AG04449 (cell line): ENCODE data around the gene KCNQ1.

ENCODE experiments used
- CTCF ChIA-PET: fragments of 350-600 bp; formaldehyde crosslinking; extraction: SDS; loops from one replicate; lab custom pipeline; 2021; ENCODE audit warnings: antibody characterized with exemption; lab: Yijun Ruan, JAX
- POLR2A ChIA-PET: fragments of 400-600, 350-600 bp; formaldehyde crosslinking; extraction: SDS; loops from one replicate; lab custom pipeline; 2020; ENCODE audit warnings: antibody characterized with exemption, inconsistent platforms; lab: Yijun Ruan, JAX
- DNase-seq: peaks from one replicate; pipeline ENCODE4 v3.0.0-alpha.2; 2010; ENCODE audit warnings: low read depth, low spot score
- H3K4me3 ChIP-seq: 2 replicates; pipeline ENCODE4 v1.5.1; 2011; ENCODE audit warnings: low read depth, mild to moderate bottlenecking, control low read depth, low read length
- CTCF ChIP-seq: IDR thresholded peaks from one replicate; pipeline ENCODE4 v1.5.1; 2011; ENCODE audit warnings: mild to moderate bottlenecking, moderate library complexity, low read length, control low read depth, inconsistent platforms; ENCODE audit not compliant: insufficient read depth; ENCODE audit errors: missing control alignments

KCNQ1 gene

GRCh38 chr11:2804189-2804588 is 359.4 kb downstream of the KCNQ1 start:
- no peak overlapping the region for H3K4me3 ChIP-seq
- ChIA-PET CTCF (interaction anchor here (0.8 kb wide), 1 partner anchor 11 kb away, joined by 3 read pairs; no protein-coding TSS in a partner anchor), POLR2A (no interaction called here)
- no peak for DNase-seq
- TF ChIP-seq CTCF = no peak

- CTCF ChIA-PET = interaction anchor here (0.8 kb wide), 1 partner anchor 10 kb away, joined by 3 read pairs; no protein-coding TSS in a partner anchor
- DNase-seq = no peak
- TF ChIP-seq CTCF = no peak
- POLR2A ChIA-PET = interaction anchor here (1.0 kb wide), 1 partner anchor 14 kb away, joined by 3 read pairs; no protein-coding TSS in a partner anchor
- no peak overlapping the region for H3K4me3 ChIP-seq
Measured at GRCh38 chr11:2804701-2805387, 360.0 kb downstream of the KCNQ1 start.

- no peak for DNase-seq
- no peak overlapping the region for H3K4me3 ChIP-seq
- ChIA-PET CTCF (no interaction called here), POLR2A (interaction anchor here (1.0 kb wide), 1 partner anchor 15 kb away, joined by 3 read pairs; no protein-coding TSS in a partner anchor)
- no peak for TF ChIP-seq CTCF
Measured at GRCh38 chr11:2805388-2806056, 360.7 kb downstream of the KCNQ1 start.

GRCh38 chr11:2806351-2807024 is 361.7 kb downstream of the KCNQ1 start:
- TF ChIP-seq CTCF = no peak
- H3K4me3 ChIP-seq = no peak overlapping the region
- no peak for DNase-seq
- ChIA-PET POLR2A (no interaction called here), CTCF (no interaction called here)

GRCh38 chr11:2807025-2807681 is 362.3 kb downstream of the KCNQ1 start:
- CTCF ChIA-PET = no interaction called here
- no peak for DNase-seq
- no peak for TF ChIP-seq CTCF
- H3K4me3 ChIP-seq = no peak overlapping the region
- POLR2A ChIA-PET = no interaction called here
